ENCODE data around the gene NKTR.
"Not testable (repeated sequence)": the region's sequence is repeated elsewhere in the genome, so short reads cannot be mapped to it uniquely, and the experiment has no call there.

NKTR gene

GRCh38 chr3:42597098-42597497, 3.4 kb upstream of the NKTR start:
- DNase-seq (ENCODE audit: low read depth), result not testable (repeated sequence)

GRCh38 chr3:42600958-42601675, 631 bp downstream of the NKTR start:
- DNase-seq (ENCODE audit: low read depth), result peak; percentile 18

DNA sequence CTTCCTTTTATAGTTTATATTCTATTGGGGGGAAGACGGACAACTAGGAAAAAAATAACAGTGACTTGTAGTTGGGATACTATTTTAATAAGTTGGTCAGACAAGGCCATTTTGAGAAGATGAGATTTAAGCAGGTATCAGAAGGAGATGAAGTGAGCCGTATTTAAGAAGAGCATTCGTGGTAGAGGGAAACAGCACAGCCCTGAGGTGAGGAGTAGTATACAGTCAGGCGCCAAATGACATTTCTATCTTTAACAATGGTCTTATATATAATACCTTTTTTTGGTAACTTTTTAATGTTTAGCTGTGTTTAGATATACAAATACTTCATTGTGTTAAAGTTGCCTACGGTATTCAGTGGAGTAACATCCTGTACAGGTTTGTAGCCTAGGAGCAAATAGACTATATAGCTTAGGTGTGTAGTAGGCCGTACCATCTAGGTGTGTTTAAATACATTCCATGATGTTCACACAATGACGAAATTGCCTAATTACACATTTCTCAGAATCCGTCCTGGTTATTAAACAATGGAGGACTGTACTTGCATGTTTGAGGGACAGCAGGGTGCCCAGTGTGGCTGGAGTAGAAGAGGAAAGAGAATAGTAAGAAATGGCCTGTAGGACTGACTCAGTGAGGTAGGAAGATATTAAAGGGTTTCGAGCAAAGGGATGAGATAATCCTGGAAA, 1.6 kb downstream of the NKTR start:
- DNase-seq (ENCODE audit: low read depth), result no peak

- no peak for DNase-seq (ENCODE audit: low read depth)
Observed at GRCh38 chr3:42602961-42603360, 2.5 kb downstream of the NKTR start.

GRCh38 chr3:42605546-42606173, 5.2 kb downstream of the NKTR start:
- DNase-seq (ENCODE audit: low read depth), result no peak

DNA sequence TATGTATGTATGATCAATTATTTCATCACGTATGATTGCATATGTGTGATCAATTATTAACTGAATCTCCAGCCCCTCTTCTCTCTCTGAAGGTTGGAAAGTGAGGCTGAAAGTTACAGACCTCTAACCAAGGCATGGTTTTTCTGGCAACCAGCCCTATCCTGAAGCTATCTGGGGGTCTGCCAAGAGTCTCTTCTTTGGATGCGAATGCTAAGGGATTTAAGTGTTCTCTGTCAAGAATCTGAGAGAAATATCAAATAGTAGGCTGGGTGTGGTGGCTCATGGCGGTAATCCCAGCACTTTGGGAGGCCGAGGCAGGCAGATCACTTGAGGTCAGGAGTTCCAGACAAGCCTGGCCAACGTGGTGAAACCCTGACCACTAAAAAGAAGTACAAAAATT, 8.1 kb downstream of the NKTR start:
- no peak for DNase-seq (ENCODE audit: low read depth)

DNA sequence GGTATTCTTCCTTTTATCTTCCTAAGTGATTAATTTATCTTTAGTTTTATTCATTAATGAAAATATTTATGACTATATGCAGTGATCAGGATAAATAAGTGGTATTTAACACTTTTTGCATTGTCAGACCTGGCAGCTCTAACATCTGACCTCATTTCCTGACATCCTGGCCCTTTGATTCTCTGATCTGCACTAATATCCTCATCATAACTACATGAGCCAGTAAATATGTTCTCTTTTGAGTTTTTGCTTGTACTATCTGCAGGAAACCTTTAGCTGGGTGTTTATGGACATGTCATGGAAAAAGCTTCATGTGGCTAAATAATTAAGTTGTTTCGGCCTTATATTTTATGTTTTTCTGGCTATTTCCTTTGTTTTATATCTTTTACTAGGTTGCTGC, 10.5 kb downstream of the NKTR start:
- no peak for DNase-seq (ENCODE audit: low read depth)

GRCh38 chr3:42612217-42612616, 11.7 kb downstream of the NKTR start:
- DNase-seq (ENCODE audit: low read depth), result no peak

- no peak for DNase-seq (ENCODE audit: low read depth)
Observed at GRCh38 chr3:42612928-42613327, 12.4 kb downstream of the NKTR start.

DNA sequence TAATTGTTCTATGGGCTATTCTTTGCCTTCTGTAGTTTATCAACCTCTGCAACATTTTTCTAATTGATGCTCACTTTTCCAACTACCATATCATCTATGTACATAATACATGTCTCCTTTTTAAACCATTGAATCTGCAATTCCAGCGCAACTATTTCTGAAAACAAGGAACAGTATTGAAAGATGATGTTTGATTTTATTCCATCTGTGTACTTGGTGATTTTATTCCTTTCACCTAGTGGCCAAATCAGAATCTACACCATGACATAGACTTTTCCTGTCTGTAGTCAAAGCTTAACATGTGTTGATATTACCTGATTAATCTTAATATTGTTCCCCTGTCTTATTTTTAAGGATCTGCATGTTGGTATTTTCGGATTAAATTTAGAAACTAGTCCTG, 13.0 kb downstream of the NKTR start:
- no peak for DNase-seq (ENCODE audit: low read depth)

GRCh38 chr3:42631620-42632019, 31.1 kb downstream of the NKTR start:
- DNase-seq (ENCODE audit: low read depth), result no peak

GRCh38 chr3:42632146-42632545, 31.7 kb downstream of the NKTR start:
- DNase-seq (ENCODE audit: low read depth), result no peak

GRCh38 chr3:42633544-42633943, 33.1 kb downstream of the NKTR start:
- no peak for DNase-seq (ENCODE audit: low read depth)

DNA sequence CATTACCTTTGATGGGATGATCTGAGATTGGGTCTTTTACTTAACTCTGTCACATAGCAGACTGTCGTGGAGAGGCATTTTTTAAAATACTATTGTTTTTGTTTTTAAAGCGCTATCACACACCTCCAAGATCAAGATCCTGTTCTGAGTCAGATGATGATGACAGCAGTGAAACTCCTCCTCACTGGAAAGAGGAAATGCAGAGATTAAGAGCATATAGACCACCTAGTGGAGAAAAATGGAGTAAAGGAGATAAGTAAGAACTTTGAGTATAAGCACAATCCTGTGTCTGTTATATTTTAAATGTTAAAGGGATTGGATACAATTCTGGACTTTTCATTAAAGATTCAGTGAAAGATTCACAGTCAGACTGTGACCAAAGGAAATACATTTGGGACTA, 34.6 kb downstream of the NKTR start:
- no peak for DNase-seq (ENCODE audit: low read depth)

DNA sequence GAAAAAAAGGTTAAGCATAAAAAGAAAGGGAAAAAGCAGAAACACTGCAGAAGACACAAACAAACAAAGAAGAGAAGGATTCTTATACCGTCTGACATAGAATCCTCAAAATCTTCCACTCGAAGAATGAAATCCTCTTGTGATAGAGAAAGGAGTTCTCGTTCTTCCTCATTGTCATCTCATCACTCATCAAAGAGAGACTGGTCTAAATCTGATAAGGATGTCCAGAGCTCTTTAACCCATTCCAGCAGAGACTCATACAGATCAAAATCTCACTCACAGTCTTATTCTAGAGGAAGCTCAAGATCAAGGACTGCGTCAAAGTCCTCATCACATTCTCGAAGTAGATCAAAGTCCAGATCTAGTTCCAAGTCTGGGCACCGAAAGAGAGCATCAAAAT, 36.5 kb downstream of the NKTR start:
- no peak for DNase-seq (ENCODE audit: low read depth)

DNA sequence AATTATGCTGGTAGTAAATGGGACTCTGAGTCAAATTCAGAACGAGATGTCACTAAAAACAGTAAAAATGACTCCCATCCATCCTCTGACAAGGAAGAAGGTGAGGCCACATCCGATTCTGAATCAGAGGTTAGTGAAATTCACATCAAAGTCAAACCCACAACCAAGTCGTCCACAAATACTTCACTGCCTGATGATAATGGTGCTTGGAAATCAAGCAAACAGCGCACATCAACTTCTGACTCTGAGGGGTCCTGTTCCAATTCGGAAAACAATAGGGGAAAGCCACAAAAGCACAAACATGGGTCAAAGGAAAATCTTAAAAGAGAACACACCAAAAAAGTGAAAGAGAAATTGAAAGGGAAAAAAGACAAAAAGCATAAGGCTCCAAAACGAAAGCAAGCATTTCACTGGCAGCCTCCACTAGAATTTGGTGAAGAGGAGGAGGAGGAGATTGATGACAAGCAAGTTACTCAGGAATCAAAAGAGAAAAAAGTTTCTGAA, 37.9 kb downstream of the NKTR start:
- DNase-seq (ENCODE audit: low read depth), result no peak

GRCh38 chr3:42639192-42639591, 38.7 kb downstream of the NKTR start:
- no peak for DNase-seq (ENCODE audit: low read depth)

DNA sequence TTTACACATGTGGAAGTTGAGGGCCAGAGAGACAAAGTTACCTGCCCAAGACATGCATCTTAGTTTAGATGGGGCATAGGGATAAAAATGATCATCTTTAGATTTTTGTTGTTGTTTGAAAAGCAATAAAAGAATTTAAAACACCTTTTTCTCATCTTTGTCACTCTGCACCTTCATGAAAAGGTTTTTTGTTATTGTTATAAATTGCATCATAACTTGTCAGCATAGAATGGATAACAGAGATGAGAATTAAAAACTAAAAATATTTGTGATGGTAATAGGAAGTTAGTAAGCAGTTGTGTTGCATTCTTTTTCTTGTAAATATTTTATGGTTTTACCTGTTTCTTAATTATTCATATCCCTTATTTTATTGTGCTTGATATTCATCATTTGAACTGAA, 39.6 kb downstream of the NKTR start:
- DNase-seq (ENCODE audit: low read depth), result no peak

DNA sequence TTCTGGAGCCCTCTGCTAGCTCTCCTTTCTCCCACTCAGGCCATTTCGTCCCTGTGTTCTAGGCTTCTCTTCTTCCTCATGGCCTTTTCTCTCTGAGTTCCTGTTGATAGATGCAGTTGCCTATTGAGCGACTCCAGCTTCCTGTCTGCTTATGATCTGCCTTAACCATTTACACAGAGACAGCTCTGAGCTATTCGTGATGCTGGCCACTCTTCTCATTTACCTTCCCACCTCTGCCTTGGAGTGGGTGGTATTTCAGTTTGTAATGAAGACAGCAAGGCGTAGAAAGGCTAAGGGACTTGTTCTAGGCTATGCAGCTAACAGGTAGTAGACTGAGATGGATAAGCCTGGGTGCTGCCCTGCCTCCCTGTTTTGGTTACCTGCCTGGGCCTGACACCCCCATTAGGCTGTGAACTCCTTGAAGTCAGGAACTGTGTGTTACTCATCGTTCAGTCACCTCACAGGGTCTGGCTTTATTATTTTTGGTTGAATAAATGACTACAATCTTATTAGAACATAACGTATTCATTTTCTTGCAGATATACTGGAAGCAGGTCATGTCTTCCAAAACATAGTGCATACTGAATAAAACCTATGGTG, 40.4 kb downstream of the NKTR start:
- no peak for DNase-seq (ENCODE audit: low read depth)

GRCh38 chr3:42647821-42648459, 47.5 kb downstream of the NKTR start:
- DNase-seq (ENCODE audit: low read depth), result no peak

- DNase-seq (ENCODE audit: low read depth), result no peak
Observed at GRCh38 chr3:42649006-42649405, 48.5 kb downstream of the NKTR start.

DNA sequence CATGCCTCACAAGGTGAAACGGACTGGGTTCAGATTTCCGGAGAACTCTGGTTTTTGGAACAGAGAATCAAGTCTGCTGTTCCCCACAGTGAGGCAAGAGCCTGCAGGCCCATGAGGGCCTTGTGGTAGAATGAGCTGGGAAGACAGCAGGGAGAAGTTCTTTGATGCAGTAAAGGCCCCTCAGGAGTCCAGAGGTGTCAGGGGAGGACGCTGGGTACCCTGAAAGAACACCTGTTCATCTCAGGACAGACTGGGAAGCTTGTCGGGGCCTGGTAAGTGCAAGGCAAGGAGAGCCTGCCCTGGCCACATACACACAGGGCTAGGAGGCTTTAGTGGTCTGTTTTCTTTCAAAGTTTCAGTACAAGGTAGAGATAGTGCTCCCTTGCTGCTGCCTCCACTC, 49.3 kb downstream of the NKTR start:
- DNase-seq (ENCODE audit: low read depth), result no peak

Measured in stimulated activated CD8-positive, alpha-beta memory T cell treated with anti-CD3 and anti-CD28 coated beads, Interleukin-7, amount 100 ng/mL, for 24 hours (primary cell).